H9 (cell line): Measurements from ENCODE around the gene EPS8L1. TPM values are rescaled to one million over a fixed set of nuclear protein-coding genes. Genes with fewer than 3 reads are reported as not detected.

ENCODE experiments used
- DNase-seq: peaks from one replicate; pipeline ENCODE4 v3.0.0-alpha.2; 2017
- H2AFZ ChIP-seq: one replicate; pipeline ENCODE4 v1.6.1; 2013; ENCODE audit warnings: mild to moderate bottlenecking, low read length, control low read depth, moderate library complexity
- H2AK5ac ChIP-seq: 2 replicates; pipeline ENCODE4 v1.6.1; 2013; ENCODE audit warnings: low read length, control low read depth, mixed read lengths; ENCODE audit not compliant: insufficient read length
- H2BK120ac ChIP-seq: one replicate; pipeline ENCODE4 v1.6.1; 2013; ENCODE audit warnings: low read depth, mild to moderate bottlenecking, low read length, control low read depth, inconsistent platforms; ENCODE audit not compliant: poor library complexity, severe bottlenecking
- H2BK12ac ChIP-seq: 2 replicates; pipeline ENCODE4 v1.6.1; 2013; ENCODE audit warnings: low read length, control low read depth, mixed read lengths, low read depth; ENCODE audit not compliant: insufficient read length
- H2BK15ac ChIP-seq: 2 replicates; pipeline ENCODE4 v1.6.1; 2013; ENCODE audit warnings: low read depth, low read length, control low read depth
- H2BK20ac ChIP-seq: one replicate; pipeline ENCODE4 v1.6.1; 2013; ENCODE audit warnings: low read depth, mild to moderate bottlenecking, low read length, control low read depth, inconsistent platforms; ENCODE audit not compliant: poor library complexity, severe bottlenecking
- H2BK5ac ChIP-seq: 2 replicates; pipeline ENCODE4 v1.6.1; 2013; ENCODE audit warnings: low read length, control low read depth, mixed read lengths; ENCODE audit not compliant: insufficient read length
- H3K14ac ChIP-seq: 2 replicates; pipeline ENCODE4 v1.6.1; 2013; ENCODE audit warnings: low read length, control low read depth; ENCODE audit not compliant: insufficient read depth
- H3K18ac ChIP-seq: 2 replicates; pipeline ENCODE4 v1.6.1; 2013; ENCODE audit warnings: low read depth, mild to moderate bottlenecking, mixed read lengths, low read length, control low read depth; ENCODE audit not compliant: insufficient read length
- H3K23ac ChIP-seq: 2 replicates; pipeline ENCODE4 v1.6.1; 2013; ENCODE audit warnings: low read length, control low read depth, mixed read lengths, low read depth; ENCODE audit not compliant: insufficient read length
- H3K23me2 ChIP-seq: 2 replicates; pipeline ENCODE4 v1.6.1; 2013; ENCODE audit warnings: low read depth, mild to moderate bottlenecking, mixed read lengths, low read length, control low read depth; ENCODE audit not compliant: insufficient read length, poor library complexity, severe bottlenecking
- H3K27ac ChIP-seq: 2 replicates; pipeline ENCODE4 v1.5.1; 2013; ENCODE audit warnings: low read length, control low read depth, mixed read lengths, low read depth; ENCODE audit not compliant: insufficient read length
- H3K27me3 ChIP-seq: 2 replicates; pipeline ENCODE4 v1.6.1; 2013; ENCODE audit warnings: low read length, control low read depth, inconsistent platforms; ENCODE audit not compliant: insufficient read depth
- H3K4ac ChIP-seq: 2 replicates; pipeline ENCODE4 v1.6.1; 2013; ENCODE audit warnings: low read depth, mild to moderate bottlenecking, control low read depth, inconsistent platforms, low read length, moderate library complexity
- H3K4me1 ChIP-seq: 2 replicates; pipeline ENCODE4 v1.6.1; 2013; ENCODE audit warnings: low read length, control low read depth, inconsistent platforms; ENCODE audit not compliant: insufficient read depth
- H3K4me2 ChIP-seq: 2 replicates; pipeline ENCODE4 v1.6.1; 2013; ENCODE audit warnings: low read length, control low read depth, mixed read lengths; ENCODE audit not compliant: insufficient read length, insufficient read depth
- H3K56ac ChIP-seq: 2 replicates; pipeline ENCODE4 v1.6.1; 2013; ENCODE audit warnings: low read depth, mild to moderate bottlenecking, mixed read lengths, low read length, control low read depth; ENCODE audit not compliant: insufficient read length
- H3K79me1 ChIP-seq: 2 replicates; pipeline ENCODE4 v1.6.1; 2013; ENCODE audit warnings: low read depth, mild to moderate bottlenecking, moderate library complexity, low read length, control low read depth, inconsistent platforms; ENCODE audit not compliant: insufficient read depth, poor library complexity, severe bottlenecking
- H3K79me2 ChIP-seq: 2 replicates; pipeline ENCODE4 v1.6.1; 2013; ENCODE audit warnings: low read length, control low read depth, inconsistent platforms; ENCODE audit not compliant: insufficient read depth
- H3K9ac ChIP-seq: 2 replicates; pipeline ENCODE4 v1.6.1; 2013; ENCODE audit warnings: low read length, control low read depth, mixed read lengths; ENCODE audit not compliant: insufficient read length; ENCODE audit errors: extremely low read depth
- H3K9me3 ChIP-seq: one replicate; pipeline ENCODE4 v1.6.1; 2013; ENCODE audit warnings: low read depth, low read length, inconsistent platforms; ENCODE audit not compliant: control insufficient read depth
- H3T11ph ChIP-seq: one replicate; pipeline ENCODE4 v1.6.1; 2013; ENCODE audit warnings: mild to moderate bottlenecking, low read length, control low read depth, inconsistent platforms
- H4K20me1 ChIP-seq: one replicate; pipeline ENCODE4 v1.6.1; 2013; ENCODE audit not compliant: control insufficient read depth, insufficient read length, insufficient read depth
- H4K5ac ChIP-seq: 2 replicates; pipeline ENCODE4 v1.6.1; 2013; ENCODE audit warnings: low read depth, mild to moderate bottlenecking, mixed read lengths, low read length, control low read depth; ENCODE audit not compliant: insufficient read length
- H4K8ac ChIP-seq: replicated peaks from 2 replicates; pipeline ENCODE4 v1.6.1; 2013; ENCODE audit warnings: low read length, control low read depth, mixed read lengths, low read depth; ENCODE audit not compliant: insufficient read length
- H4K91ac ChIP-seq: 2 replicates; pipeline ENCODE4 v1.6.1; 2013; ENCODE audit warnings: low read depth, mild to moderate bottlenecking, moderate library complexity, mixed read lengths, low read length, control low read depth; ENCODE audit not compliant: insufficient read length
- H3K27ac Mint-ChIP-seq, 3 experiments: 2 replicates in 2 of 3; 3 replicates in 1 of 3; pipeline ENCODE4 v1.8.0; 2020 to 2021; ENCODE audit warnings: mixed read lengths in 3 of 3, mild to moderate bottlenecking in 1 of 3, moderate library complexity in 1 of 3
- H3K27me3 Mint-ChIP-seq: 2 replicates; pipeline ENCODE4 v1.8.0; 2021; ENCODE audit warnings: low read depth, mild to moderate bottlenecking, moderate library complexity, mixed read lengths
- H3K36me3 Mint-ChIP-seq, 3 experiments: 2 replicates in 2 of 3; 3 replicates in 1 of 3; pipeline ENCODE4 v1.8.0; 2020 to 2021; ENCODE audit warnings: low read depth in 3 of 3, mixed read lengths in 3 of 3; ENCODE audit not compliant: insufficient read depth in 1 of 3
- H3K4me1 Mint-ChIP-seq, 2 experiments: 2 replicates each; pipeline ENCODE4 v1.8.0; 2020; ENCODE audit warnings: mixed read lengths in 2 of 2
- H3K4me3 Mint-ChIP-seq, 2 experiments: 2 replicates in 1 of 2; 3 replicates in 1 of 2; pipeline ENCODE4 v1.8.0; 2020 to 2021; ENCODE audit warnings: mild to moderate bottlenecking in 2 of 2, mixed read lengths in 2 of 2, moderate library complexity in 1 of 2
- H3K9me3 Mint-ChIP-seq, 2 experiments: 2 replicates in 1 of 2; 3 replicates in 1 of 2; pipeline ENCODE4 v1.8.0; 2020; ENCODE audit warnings: mild to moderate bottlenecking in 2 of 2, mixed read lengths in 2 of 2, moderate library complexity in 1 of 2
- CTCF ChIP-seq: fragments of 200-600 bp; sonication (generic); conservative IDR thresholded peaks from 3 replicates; pipeline ENCODE4 v1.8.0; 2021; ENCODE audit warnings: antibody characterized with exemption, mild to moderate bottlenecking
- WGBS: extraction: QIAGEN DNeasy Blood & Tissue Kit; methylation state at CpG from one replicate; pipeline ENCODE4 v1.1.7; 2013; ENCODE audit warnings: missing lambda C conversion rate, low lambda C conversion rate, mixed read lengths; ENCODE audit not compliant: insufficient read length; ENCODE audit errors: extremely low coverage; 5-methylcytosine and 5-hydroxymethylcytosine counted together
- total RNA-seq: library from RNA; stranded (reverse); gene quantifications from 2 replicates; pipeline ENCODE4 v1.2.1, GENCODE V29; 2021

EPS8L1 gene
- total RNA-seq, 1 experiment from 2014 or later, result 24.0 TPM

DNA sequence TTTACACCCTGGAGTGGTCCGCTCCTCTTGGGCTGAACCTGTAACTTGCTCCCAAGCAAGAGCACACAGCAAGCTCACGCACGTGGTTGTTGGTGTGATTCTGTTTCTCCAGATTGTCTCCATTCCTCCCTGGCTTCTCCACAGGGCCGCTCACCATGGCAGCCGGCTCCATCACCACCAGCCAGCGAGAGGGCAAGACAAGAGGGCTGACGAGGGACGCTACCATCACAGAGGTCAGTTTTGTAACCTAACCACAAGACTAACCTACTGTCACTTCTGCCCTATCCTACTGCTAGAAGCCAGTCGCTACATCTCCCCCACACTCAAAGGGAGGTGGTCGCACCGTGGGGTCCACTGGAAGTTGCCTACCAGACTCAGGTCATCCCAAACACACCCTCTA, 33.0 kb upstream of the EPS8L1 start:
- TF ChIP-seq CTCF, result no peak
- no CpG with 5 or more reads among the region's 11 CpGs for WGBS
- Histone ChIP-seq H2AFZ (no peak overlapping the region), H3T11ph (no peak overlapping the region), H3K18ac (no peak overlapping the region), H3K27me3 (no peaks in the 10 kb centered on the region), H3K23me2 (no peaks in the 10 kb centered on the region), H2BK20ac (no peak overlapping the region), H2BK5ac (no peak overlapping the region), H3K79me2 (no peaks in the 10 kb centered on the region), H3K9ac (no peak overlapping the region), H3K4me2 (no peak overlapping the region), H2BK120ac (no peak overlapping the region), H3K4me1 (no peaks in the 10 kb centered on the region), H4K91ac (no peak overlapping the region), H4K8ac (no peak overlapping the region), H3K14ac (no peak overlapping the region), H2BK12ac (no peak overlapping the region), H3K9me3 (no peaks in the 10 kb centered on the region), H4K5ac (no peak overlapping the region), H3K4ac (no peak overlapping the region), H3K27ac (no peak overlapping the region), H3K79me1 (no peaks in the 10 kb centered on the region), H3K23ac (no peak overlapping the region), H2AK5ac (no peak overlapping the region), H3K56ac (no peak overlapping the region), H2BK15ac (no peak overlapping the region), H4K20me1 (no peaks in the 10 kb centered on the region)
- no peaks in the 10 kb centered on the region for H3K9me3 Mint-ChIP-seq
- H3K27ac Mint-ChIP-seq, result no peak overlapping the region; a peak in 3 of 7 replicates
- no peak for DNase-seq
- H3K36me3 Mint-ChIP-seq, result peaks cover 16 to 49% (median 26%) of the 10 kb centered on the region in 3 experiments
- no peaks in the 10 kb centered on the region for H3K4me1 Mint-ChIP-seq
- no peaks in the 10 kb centered on the region for H3K27me3 Mint-ChIP-seq
- H3K4me3 Mint-ChIP-seq, result no peak overlapping the region
